Neural progenitor cell (in vitro differentiated cells): ENCODE measurements around the gene USP32.

ENCODE experiments used
- EZH2 ChIP-seq: fragments of 200-600 bp; sonication (generic); IDR thresholded peaks from 2 replicates; pipeline ENCODE4 v1.6.1; 2017; ENCODE audit warnings: antibody characterized with exemption, mild to moderate bottlenecking, moderate library complexity
- EZH2phosphoT487 ChIP-seq: fragments of 200-600 bp; sonication (generic); IDR thresholded peaks from 2 replicates; pipeline ENCODE4 v1.6.1; 2017; ENCODE audit warnings: antibody characterized with exemption
- TF ChIP-seq, protein P1 (sequence below): fragments of 200-600 bp; sonication (generic); IDR thresholded peaks from 2 replicates; pipeline ENCODE4 v1.5.1; 2017; ENCODE audit warnings: antibody characterized with exemption, mild to moderate bottlenecking

DNA sequence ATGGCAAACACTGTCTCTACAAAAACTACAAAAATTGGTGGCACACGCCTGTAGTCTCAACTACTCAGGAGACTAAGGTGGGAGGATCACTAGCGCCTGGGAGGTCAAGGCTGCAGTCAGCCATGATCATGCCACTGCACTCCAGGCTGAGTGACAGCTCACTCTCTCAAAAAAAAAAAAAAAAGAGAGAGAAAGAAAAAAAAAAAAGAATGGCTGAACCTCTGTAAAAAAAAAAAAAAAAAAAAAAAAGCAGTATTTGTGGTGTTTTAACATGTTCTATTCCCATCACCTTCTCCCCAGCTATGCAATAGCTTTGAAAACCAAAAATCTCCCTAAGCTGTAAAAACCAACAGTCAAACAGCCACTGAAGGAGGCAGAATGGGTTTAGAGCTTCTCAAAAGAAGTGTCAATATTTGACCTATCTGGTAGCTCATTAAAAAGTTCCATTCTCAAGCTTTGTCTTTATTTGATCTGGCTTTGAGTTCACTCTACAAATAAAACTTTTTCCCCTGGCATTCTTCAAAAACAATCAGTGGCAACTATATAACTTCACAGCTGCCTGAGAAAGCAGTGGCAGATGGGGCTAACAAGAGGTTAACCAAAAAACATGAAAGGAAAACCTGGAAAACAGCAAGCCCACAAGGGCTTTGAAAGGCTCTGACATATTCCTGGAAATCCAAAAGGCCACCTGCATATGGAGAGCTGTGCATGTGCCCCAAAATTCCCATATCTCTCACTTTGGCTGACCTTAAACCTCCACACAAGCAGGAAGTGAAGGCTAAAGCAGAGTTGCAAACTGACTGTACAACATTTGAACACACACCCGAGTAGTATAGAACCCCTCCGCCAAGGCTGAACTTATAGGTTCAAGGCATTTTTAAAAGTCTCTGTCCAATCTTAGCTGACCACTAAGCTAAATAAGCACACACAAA is 36.0 kb downstream of the USP32 start:
- TF ChIP-seq, protein P1, sequence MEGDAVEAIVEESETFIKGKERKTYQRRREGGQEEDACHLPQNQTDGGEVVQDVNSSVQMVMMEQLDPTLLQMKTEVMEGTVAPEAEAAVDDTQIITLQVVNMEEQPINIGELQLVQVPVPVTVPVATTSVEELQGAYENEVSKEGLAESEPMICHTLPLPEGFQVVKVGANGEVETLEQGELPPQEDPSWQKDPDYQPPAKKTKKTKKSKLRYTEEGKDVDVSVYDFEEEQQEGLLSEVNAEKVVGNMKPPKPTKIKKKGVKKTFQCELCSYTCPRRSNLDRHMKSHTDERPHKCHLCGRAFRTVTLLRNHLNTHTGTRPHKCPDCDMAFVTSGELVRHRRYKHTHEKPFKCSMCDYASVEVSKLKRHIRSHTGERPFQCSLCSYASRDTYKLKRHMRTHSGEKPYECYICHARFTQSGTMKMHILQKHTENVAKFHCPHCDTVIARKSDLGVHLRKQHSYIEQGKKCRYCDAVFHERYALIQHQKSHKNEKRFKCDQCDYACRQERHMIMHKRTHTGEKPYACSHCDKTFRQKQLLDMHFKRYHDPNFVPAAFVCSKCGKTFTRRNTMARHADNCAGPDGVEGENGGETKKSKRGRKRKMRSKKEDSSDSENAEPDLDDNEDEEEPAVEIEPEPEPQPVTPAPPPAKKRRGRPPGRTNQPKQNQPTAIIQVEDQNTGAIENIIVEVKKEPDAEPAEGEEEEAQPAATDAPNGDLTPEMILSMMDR: no peak
- no peak for TF ChIP-seq EZH2phosphoT487
- TF ChIP-seq EZH2: no peak
